ENCODE data around the gene CREB5. TPM values are rescaled to one million over a fixed set of nuclear protein-coding genes. Genes with fewer than 3 reads are reported as not detected.

Gene CREB5
- total RNA-seq, 1 experiment from 2014 or later, result 0.49 TPM

DNA sequence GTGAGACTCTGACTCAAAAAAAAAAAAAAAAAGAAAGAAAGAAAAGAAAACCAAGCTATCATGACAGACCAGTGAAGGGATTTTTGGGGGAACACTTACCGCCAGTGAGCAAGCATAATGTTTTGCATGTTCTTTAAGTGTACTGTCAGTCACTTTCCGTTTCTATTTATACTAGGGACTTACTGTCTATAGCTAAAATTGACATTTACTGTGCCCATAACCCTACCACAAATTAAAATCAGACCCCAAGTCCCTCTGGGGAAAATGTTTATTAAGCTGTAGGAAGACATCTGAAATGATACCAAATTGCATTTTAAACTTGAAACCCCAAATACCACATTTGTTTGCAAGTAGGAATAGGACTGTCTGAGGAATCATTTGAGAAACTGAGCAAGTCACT lies 293.0 kb downstream of the CREB5 start:
- Histone ChIP-seq H3K4me1 (ENCODE audit: control insufficient read depth in 1 of 2, insufficient read depth in 2 of 2, low read length in 2 of 2) (no peaks in the 10 kb centered on the region), H3K4me3 (replicated peaks in 1 of 2; ENCODE audit: low read depth in 1 of 2, low read length in 2 of 2) (no peak overlapping the region), H2AFZ (ENCODE audit: low read depth, low read length, poor library complexity, severe bottlenecking) (no peak overlapping the region), H3K9me2 (ENCODE audit: insufficient read depth) (no peaks in the 10 kb centered on the region), H3K79me2 (ENCODE audit: insufficient read depth, low read length) (no peaks in the 10 kb centered on the region), H3K9me3 (ENCODE audit: control insufficient read depth in 1 of 2, insufficient read depth in 1 of 2, low read depth in 1 of 2, low read length in 2 of 2) (no peaks in the 10 kb centered on the region), H3K9ac (ENCODE audit: low read length) (no peak overlapping the region), H3K27ac (ENCODE audit: low read depth, low read length) (no peak overlapping the region), H4K20me1 (ENCODE audit: insufficient read depth) (no peaks in the 10 kb centered on the region), H3K4me2 (ENCODE audit: low read length) (no peak overlapping the region), H3K27me3 (ENCODE audit: insufficient read depth, low read length) (peaks cover 36% of the 10 kb centered on the region), H3K36me3 (ENCODE audit: control insufficient read depth in 1 of 2, insufficient read depth in 2 of 2, low read length in 2 of 2) (no peaks in the 10 kb centered on the region)
- CTCF ChIA-PET, result no interaction called here
- RAD21 ChIA-PET (ENCODE audit: low non-redundant PET in 1 of 2, low total read pairs in 2 of 2, uncharacterized antibody in 2 of 2, unreplicated experiment in 2 of 2), result no interaction called here
- DNase-seq (ENCODE audit: low read depth, low spot score) (no peak), ATAC-seq (no peak)
- intact Hi-C loops (cut with micrococcal nuclease), result no loop called here
- TF ChIP-seq POLR2AphosphoS5 (IDR thresholded peaks at IDR 0.05; ENCODE audit: low read depth, low read length) (no peak), EZH2 (IDR thresholded peaks at IDR 0.05) (no peak), ELF1 (IDR thresholded peaks at IDR 0.05; ENCODE audit: borderline replicate concordance, low read depth) (no peak), CEBPB (IDR thresholded peaks at IDR 0.05; ENCODE audit: low read depth) (no peak), ZNF274 (IDR thresholded peaks at IDR 0.05; ENCODE audit: low read depth, low read length) (no peak), ZFX (IDR thresholded peaks at IDR 0.05) (no peak), YY1 (IDR thresholded peaks at IDR 0.05; ENCODE audit: extremely low read depth, insufficient replicate concordance, low read depth, low read length) (no peak), SIN3A (IDR thresholded peaks at IDR 0.05; ENCODE audit: low read depth) (no peak)
- TF ChIP-seq, protein P1, sequence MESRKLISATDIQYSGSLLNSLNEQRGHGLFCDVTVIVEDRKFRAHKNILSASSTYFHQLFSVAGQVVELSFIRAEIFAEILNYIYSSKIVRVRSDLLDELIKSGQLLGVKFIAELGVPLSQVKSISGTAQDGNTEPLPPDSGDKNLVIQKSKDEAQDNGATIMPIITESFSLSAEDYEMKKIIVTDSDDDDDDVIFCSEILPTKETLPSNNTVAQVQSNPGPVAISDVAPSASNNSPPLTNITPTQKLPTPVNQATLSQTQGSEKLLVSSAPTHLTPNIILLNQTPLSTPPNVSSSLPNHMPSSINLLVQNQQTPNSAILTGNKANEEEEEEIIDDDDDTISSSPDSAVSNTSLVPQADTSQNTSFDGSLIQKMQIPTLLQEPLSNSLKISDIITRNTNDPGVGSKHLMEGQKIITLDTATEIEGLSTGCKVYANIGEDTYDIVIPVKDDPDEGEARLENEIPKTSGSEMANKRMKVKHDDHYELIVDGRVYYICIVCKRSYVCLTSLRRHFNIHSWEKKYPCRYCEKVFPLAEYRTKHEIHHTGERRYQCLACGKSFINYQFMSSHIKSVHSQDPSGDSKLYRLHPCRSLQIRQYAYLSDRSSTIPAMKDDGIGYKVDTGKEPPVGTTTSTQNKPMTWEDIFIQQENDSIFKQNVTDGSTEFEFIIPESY (IDR thresholded peaks at IDR 0.05; ENCODE audit: extremely low read depth, insufficient replicate concordance, low read length), result no peak
- TF ChIP-seq, protein P2, sequence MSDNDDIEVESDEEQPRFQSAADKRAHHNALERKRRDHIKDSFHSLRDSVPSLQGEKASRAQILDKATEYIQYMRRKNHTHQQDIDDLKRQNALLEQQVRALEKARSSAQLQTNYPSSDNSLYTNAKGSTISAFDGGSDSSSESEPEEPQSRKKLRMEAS (IDR thresholded peaks at IDR 0.05), result no peak
- TF ChIP-seq, protein P3, sequence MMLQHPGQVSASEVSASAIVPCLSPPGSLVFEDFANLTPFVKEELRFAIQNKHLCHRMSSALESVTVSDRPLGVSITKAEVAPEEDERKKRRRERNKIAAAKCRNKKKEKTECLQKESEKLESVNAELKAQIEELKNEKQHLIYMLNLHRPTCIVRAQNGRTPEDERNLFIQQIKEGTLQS (IDR thresholded peaks at IDR 0.05), result no peak
- POLR2A ChIA-PET, result no interaction called here
- BruUV-seq (replicated peaks), result no TSS peak
